ENCODE results near the gene RACK1. TPM values are rescaled to one million over a fixed set of nuclear protein-coding genes. Genes with fewer than 3 reads are reported as not detected.

The RACK1 gene
- total and polyA plus RNA-seq, 2 of the 13 experiments (the other 11 are each of a cell fraction or from before 2014, with no cell fraction given) = 2,514 to 6,141 TPM

DNA sequence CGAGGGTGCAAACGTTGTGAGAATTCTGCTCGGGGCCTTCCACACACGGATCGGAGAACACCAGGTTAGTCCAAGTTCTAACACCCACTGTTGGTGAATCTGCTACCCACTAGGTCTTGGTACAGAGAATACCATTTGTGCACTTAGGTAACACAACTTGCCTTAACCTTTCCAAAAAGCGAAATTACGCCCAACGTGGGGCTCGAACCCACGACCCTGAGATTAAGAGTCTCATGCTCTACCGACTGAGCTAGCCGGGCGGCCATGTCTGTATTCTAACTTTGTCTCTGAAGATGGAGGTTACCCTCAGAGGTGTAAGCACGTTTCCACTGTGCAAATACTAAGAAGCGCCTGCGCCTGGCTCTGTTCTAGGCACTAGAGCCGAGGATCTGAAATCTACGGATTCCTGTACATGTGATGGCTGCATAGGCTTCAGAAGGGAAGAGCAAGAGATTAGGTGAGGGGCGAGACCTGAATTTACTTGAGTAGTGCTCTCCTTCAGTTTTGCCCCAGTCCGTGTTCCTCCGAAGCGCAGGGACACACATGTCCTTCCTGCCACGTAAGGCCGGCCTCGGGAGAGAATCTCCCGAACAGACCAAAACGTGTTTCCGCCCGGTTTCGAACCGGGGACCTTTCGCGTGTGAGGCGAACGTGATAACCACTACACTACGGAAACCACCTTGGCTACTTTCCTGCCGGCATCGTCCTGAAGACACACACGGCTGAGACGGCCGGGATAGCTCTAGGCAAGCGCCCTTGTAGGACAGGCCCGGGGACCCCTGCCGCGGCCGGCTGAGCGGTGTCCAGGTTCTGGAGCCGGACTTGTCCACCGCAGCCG, 21.7 kb downstream of the RACK1 start (continued):
- TF ChIP-seq ZFP41 (CRISPR knock-in tag; IDR thresholded peaks at IDR 0.05; ENCODE audit: borderline replicate concordance) (0 out of 2 replicates have a peak, but pooled peaks have one; percentile 65), ZFY (CRISPR knock-in tag; IDR thresholded peaks at IDR 0.05) (peak; percentile 80), SRY (CRISPR knock-in tag; IDR thresholded peaks at IDR 0.05) (peak; percentile 36; the same call in 1 of the 2 replicates), SNRNP70 (IDR thresholded peaks at IDR 0.05; ENCODE audit: low read depth, low read length) (no peak), CREB1 (IDR thresholded peaks at IDR 0.05) (no peak), CREB1 (CRISPR knock-in tag; IDR thresholded peaks at IDR 0.05) (no peak), ZNF160 (CRISPR knock-in tag; IDR thresholded peaks at IDR 0.05) (peak; percentile 55; the same call in 1 of the 2 replicates), ZNF292 (CRISPR knock-in tag; IDR thresholded peaks at IDR 0.05; ENCODE audit: borderline replicate concordance, low read depth) (no peak), ZNF30 (CRISPR knock-in tag; IDR thresholded peaks at IDR 0.05) (no peak), ZMYM2 (CRISPR knock-in tag; IDR thresholded peaks at IDR 0.05) (peak; percentile 79)
- TF ChIP-seq, protein P1, sequence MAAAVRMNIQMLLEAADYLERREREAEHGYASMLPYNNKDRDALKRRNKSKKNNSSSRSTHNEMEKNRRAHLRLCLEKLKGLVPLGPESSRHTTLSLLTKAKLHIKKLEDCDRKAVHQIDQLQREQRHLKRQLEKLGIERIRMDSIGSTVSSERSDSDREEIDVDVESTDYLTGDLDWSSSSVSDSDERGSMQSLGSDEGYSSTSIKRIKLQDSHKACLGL (CRISPR knock-in tag; IDR thresholded peaks at IDR 0.05) = peak; percentile 37; the same call in 1 of the 2 replicates
- TF ChIP-seq, protein P2, sequence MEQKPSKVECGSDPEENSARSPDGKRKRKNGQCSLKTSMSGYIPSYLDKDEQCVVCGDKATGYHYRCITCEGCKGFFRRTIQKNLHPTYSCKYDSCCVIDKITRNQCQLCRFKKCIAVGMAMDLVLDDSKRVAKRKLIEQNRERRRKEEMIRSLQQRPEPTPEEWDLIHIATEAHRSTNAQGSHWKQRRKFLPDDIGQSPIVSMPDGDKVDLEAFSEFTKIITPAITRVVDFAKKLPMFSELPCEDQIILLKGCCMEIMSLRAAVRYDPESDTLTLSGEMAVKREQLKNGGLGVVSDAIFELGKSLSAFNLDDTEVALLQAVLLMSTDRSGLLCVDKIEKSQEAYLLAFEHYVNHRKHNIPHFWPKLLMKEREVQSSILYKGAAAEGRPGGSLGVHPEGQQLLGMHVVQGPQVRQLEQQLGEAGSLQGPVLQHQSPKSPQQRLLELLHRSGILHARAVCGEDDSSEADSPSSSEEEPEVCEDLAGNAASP (CRISPR knock-in tag; IDR thresholded peaks at IDR 0.05; ENCODE audit: borderline replicate concordance) = no peak; the same call in 1 of the 2 replicates
- TF ChIP-seq, protein P3, sequence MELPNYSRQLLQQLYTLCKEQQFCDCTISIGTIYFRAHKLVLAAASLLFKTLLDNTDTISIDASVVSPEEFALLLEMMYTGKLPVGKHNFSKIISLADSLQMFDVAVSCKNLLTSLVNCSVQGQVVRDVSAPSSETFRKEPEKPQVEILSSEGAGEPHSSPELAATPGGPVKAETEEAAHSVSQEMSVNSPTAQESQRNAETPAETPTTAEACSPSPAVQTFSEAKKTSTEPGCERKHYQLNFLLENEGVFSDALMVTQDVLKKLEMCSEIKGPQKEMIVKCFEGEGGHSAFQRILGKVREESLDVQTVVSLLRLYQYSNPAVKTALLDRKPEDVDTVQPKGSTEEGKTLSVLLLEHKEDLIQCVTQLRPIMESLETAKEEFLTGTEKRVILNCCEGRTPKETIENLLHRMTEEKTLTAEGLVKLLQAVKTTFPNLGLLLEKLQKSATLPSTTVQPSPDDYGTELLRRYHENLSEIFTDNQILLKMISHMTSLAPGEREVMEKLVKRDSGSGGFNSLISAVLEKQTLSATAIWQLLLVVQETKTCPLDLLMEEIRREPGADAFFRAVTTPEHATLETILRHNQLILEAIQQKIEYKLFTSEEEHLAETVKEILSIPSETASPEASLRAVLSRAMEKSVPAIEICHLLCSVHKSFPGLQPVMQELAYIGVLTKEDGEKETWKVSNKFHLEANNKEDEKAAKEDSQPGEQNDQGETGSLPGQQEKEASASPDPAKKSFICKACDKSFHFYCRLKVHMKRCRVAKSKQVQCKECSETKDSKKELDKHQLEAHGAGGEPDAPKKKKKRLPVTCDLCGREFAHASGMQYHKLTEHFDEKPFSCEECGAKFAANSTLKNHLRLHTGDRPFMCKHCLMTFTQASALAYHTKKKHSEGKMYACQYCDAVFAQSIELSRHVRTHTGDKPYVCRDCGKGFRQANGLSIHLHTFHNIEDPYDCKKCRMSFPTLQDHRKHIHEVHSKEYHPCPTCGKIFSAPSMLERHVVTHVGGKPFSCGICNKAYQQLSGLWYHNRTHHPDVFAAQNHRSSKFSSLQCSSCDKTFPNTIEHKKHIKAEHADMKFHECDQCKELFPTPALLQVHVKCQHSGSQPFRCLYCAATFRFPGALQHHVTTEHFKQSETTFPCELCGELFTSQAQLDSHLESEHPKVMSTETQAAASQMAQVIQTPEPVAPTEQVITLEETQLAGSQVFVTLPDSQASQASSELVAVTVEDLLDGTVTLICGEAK (IDR thresholded peaks at IDR 0.05) = no peak
- TF ChIP-seq, protein P3 (CRISPR knock-in tag; IDR thresholded peaks at IDR 0.05) = peak; percentile 77
- TF ChIP-seq, protein P4, sequence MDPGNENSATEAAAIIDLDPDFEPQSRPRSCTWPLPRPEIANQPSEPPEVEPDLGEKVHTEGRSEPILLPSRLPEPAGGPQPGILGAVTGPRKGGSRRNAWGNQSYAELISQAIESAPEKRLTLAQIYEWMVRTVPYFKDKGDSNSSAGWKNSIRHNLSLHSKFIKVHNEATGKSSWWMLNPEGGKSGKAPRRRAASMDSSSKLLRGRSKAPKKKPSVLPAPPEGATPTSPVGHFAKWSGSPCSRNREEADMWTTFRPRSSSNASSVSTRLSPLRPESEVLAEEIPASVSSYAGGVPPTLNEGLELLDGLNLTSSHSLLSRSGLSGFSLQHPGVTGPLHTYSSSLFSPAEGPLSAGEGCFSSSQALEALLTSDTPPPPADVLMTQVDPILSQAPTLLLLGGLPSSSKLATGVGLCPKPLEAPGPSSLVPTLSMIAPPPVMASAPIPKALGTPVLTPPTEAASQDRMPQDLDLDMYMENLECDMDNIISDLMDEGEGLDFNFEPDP (CRISPR knock-in tag; conservative IDR thresholded peaks at IDR 0.05) = no peak

Measured in HepG2 (cell line).